HEK293 (cell line): ENCODE data around the gene TMEM72.

Source experiments
- BCL6B ChIP-seq: fragments of 450-650 bp; formaldehyde crosslinking; IDR thresholded peaks from 2 replicates; pipeline ENCODE4 v1.5.1; 2017; ENCODE audit warnings: missing biosample characterization, missing genetic modification characterization
- GLI4 ChIP-seq: fragments of 450-650 bp; formaldehyde crosslinking; IDR thresholded peaks from 2 replicates; pipeline ENCODE4 v1.5.1; 2016; ENCODE audit warnings: missing biosample characterization, missing genetic modification characterization
- GLIS2 ChIP-seq: fragments of 450-650 bp; formaldehyde crosslinking; IDR thresholded peaks from 2 replicates; pipeline ENCODE4 v1.5.1; 2016; ENCODE audit warnings: missing biosample characterization, missing genetic modification characterization
- HOXC10 ChIP-seq: sonication (generic); formaldehyde crosslinking; IDR thresholded peaks from 2 replicates; pipeline ENCODE4 v1.8.1; 2023; ENCODE audit warnings: mild to moderate bottlenecking, missing genetic modification reagents
- KLF16 ChIP-seq: fragments of 450-650 bp; formaldehyde crosslinking; IDR thresholded peaks from 2 replicates; pipeline ENCODE4 v1.5.1; 2017; ENCODE audit warnings: missing biosample characterization, missing genetic modification characterization
- OVOL3 ChIP-seq: fragments of 450-650 bp; formaldehyde crosslinking; IDR thresholded peaks from 2 replicates; pipeline ENCODE4 v1.5.1; 2016; ENCODE audit warnings: missing biosample characterization, missing genetic modification characterization
- PRDM1 ChIP-seq: fragments of 450-650 bp; formaldehyde crosslinking; IDR thresholded peaks from 2 replicates; pipeline ENCODE4; 2016; ENCODE audit warnings: missing biosample characterization, missing genetic modification characterization
- REPIN1 ChIP-seq: fragments of 450-650 bp; formaldehyde crosslinking; IDR thresholded peaks from 2 replicates; pipeline ENCODE4 v1.5.1; 2017; ENCODE audit warnings: missing biosample characterization, missing genetic modification characterization, low read depth
- SCRT2 ChIP-seq: fragments of 450-650 bp; formaldehyde crosslinking; IDR thresholded peaks from 2 replicates; pipeline ENCODE4 v1.5.1; 2016; ENCODE audit warnings: missing biosample characterization, missing genetic modification characterization
- SETDB1 ChIP-seq: IDR thresholded peaks from one replicate; pipeline ENCODE4 v1.6.1; 2017; ENCODE audit warnings: mild to moderate bottlenecking, low read length, moderate library complexity, mixed read lengths; ENCODE audit not compliant: insufficient read length
- SP2 ChIP-seq: fragments of 450-650 bp; formaldehyde crosslinking; IDR thresholded peaks from 2 replicates; pipeline ENCODE4 v1.5.1; 2016; ENCODE audit warnings: missing biosample characterization, missing genetic modification characterization
- ZBTB10 ChIP-seq: fragments of 450-650 bp; formaldehyde crosslinking; IDR thresholded peaks from 2 replicates; pipeline ENCODE4 v1.5.1; 2016; ENCODE audit warnings: missing biosample characterization, missing genetic modification characterization
- ZBTB21 ChIP-seq: fragments of 450-650 bp; formaldehyde crosslinking; IDR thresholded peaks from 2 replicates; pipeline ENCODE4 v1.5.1; 2017; ENCODE audit warnings: missing biosample characterization, missing genetic modification characterization
- ZBTB26 ChIP-seq: fragments of 450-650 bp; formaldehyde crosslinking; optimal IDR thresholded peaks from 2 replicates; pipeline ENCODE3; 2016; ENCODE audit warnings: missing biosample characterization, mild to moderate bottlenecking, missing genetic modification characterization
- ZFP41 ChIP-seq: fragments of 450-650 bp; formaldehyde crosslinking; IDR thresholded peaks from 2 replicates; pipeline ENCODE4 v1.5.1; 2016; ENCODE audit warnings: missing biosample characterization, missing genetic modification characterization, borderline replicate concordance
- ZIC2 ChIP-seq: fragments of 450-650 bp; formaldehyde crosslinking; IDR thresholded peaks from 2 replicates; pipeline ENCODE4 v1.5.1; 2016; ENCODE audit warnings: missing biosample characterization, missing genetic modification characterization
- ZNF10 ChIP-seq: fragments of 450-650 bp; formaldehyde crosslinking; IDR thresholded peaks from 2 replicates; pipeline ENCODE4 v1.5.1; 2017; ENCODE audit warnings: missing biosample characterization, missing genetic modification characterization
- ZNF112 ChIP-seq: fragments of 450-650 bp; formaldehyde crosslinking; IDR thresholded peaks from 2 replicates; pipeline ENCODE4 v1.5.0; 2017; ENCODE audit warnings: missing biosample characterization, missing genetic modification characterization
- ZNF169 ChIP-seq: fragments of 450-650 bp; formaldehyde crosslinking; IDR thresholded peaks from 2 replicates; pipeline ENCODE4 v1.5.1; 2016; ENCODE audit warnings: missing biosample characterization, missing genetic modification characterization
- ZNF174 ChIP-seq: fragments of 450-650 bp; formaldehyde crosslinking; IDR thresholded peaks from 2 replicates; pipeline ENCODE4 v1.5.0; 2017; ENCODE audit warnings: missing biosample characterization, mild to moderate bottlenecking, missing genetic modification characterization
- ZNF18 ChIP-seq: fragments of 450-650 bp; formaldehyde crosslinking; IDR thresholded peaks from 2 replicates; pipeline ENCODE4 v1.5.1; 2016; ENCODE audit warnings: missing biosample characterization, missing genetic modification characterization
- ZNF19 ChIP-seq: fragments of 450-650 bp; formaldehyde crosslinking; IDR thresholded peaks from 2 replicates; pipeline ENCODE4; 2016; ENCODE audit warnings: missing biosample characterization, missing genetic modification characterization, low read depth
- ZNF302 ChIP-seq: fragments of 450-650 bp; formaldehyde crosslinking; IDR thresholded peaks from 2 replicates; pipeline ENCODE4 v1.5.1; 2016; ENCODE audit warnings: missing biosample characterization, missing genetic modification characterization, low read depth
- ZNF311 ChIP-seq: fragments of 450-650 bp; formaldehyde crosslinking; IDR thresholded peaks from 2 replicates; pipeline ENCODE4 v1.5.1; 2017; ENCODE audit warnings: missing biosample characterization, missing genetic modification characterization, borderline replicate concordance
- ZNF350 ChIP-seq: fragments of 450-650 bp; formaldehyde crosslinking; IDR thresholded peaks from 2 replicates; pipeline ENCODE4 v1.5.0; 2017; ENCODE audit warnings: missing biosample characterization, mild to moderate bottlenecking, missing genetic modification characterization
- ZNF354C ChIP-seq: fragments of 450-650 bp; formaldehyde crosslinking; IDR thresholded peaks from 2 replicates; pipeline ENCODE4 v1.5.1; 2016; ENCODE audit warnings: missing biosample characterization, missing genetic modification characterization, low read depth, borderline replicate concordance
- ZNF37A ChIP-seq: fragments of 450-650 bp; IDR thresholded peaks from 2 replicates; pipeline ENCODE4 v1.5.1; 2018; ENCODE audit warnings: missing biosample characterization, missing genetic modification characterization
- ZNF473 ChIP-seq: fragments of 450-650 bp; formaldehyde crosslinking; IDR thresholded peaks from 2 replicates; pipeline ENCODE4 v1.5.1; 2017; ENCODE audit warnings: missing biosample characterization, missing genetic modification characterization
- ZNF530 ChIP-seq: fragments of 450-650 bp; formaldehyde crosslinking; IDR thresholded peaks from 2 replicates; pipeline ENCODE4 v1.5.1; 2016; ENCODE audit warnings: low read depth, missing biosample characterization, missing genetic modification characterization
- ZNF544 ChIP-seq: fragments of 450-650 bp; formaldehyde crosslinking; IDR thresholded peaks from 2 replicates; pipeline ENCODE4 v1.5.0; 2017; ENCODE audit warnings: missing biosample characterization, missing genetic modification characterization
- ZNF600 ChIP-seq: fragments of 450-650 bp; formaldehyde crosslinking; IDR thresholded peaks from 2 replicates; pipeline ENCODE4 v1.5.1; 2016; ENCODE audit warnings: missing biosample characterization, missing genetic modification characterization
- ZNF623 ChIP-seq: fragments of 450-650 bp; formaldehyde crosslinking; IDR thresholded peaks from 2 replicates; pipeline ENCODE4 v1.5.1; 2016; ENCODE audit warnings: missing biosample characterization, missing genetic modification characterization
- ZNF626 ChIP-seq: fragments of 450-650 bp; sonication (Bioruptor Pico); formaldehyde crosslinking; IDR thresholded peaks from 2 replicates; pipeline ENCODE4 v1.5.1; 2018; ENCODE audit warnings: missing biosample characterization, missing genetic modification characterization, inconsistent platforms
- ZNF654 ChIP-seq: fragments of 450-650 bp; formaldehyde crosslinking; IDR thresholded peaks from 2 replicates; pipeline ENCODE4 v1.5.1; 2016; ENCODE audit warnings: low read depth, missing biosample characterization, missing genetic modification characterization
- ZNF701 ChIP-seq: fragments of 450-650 bp; formaldehyde crosslinking; IDR thresholded peaks from 2 replicates; pipeline ENCODE4 v1.5.1; 2016; ENCODE audit warnings: missing biosample characterization, missing genetic modification characterization
- ZNF785 ChIP-seq: fragments of 450-650 bp; formaldehyde crosslinking; IDR thresholded peaks from 2 replicates; pipeline ENCODE4 v1.5.1; 2016; ENCODE audit warnings: missing biosample characterization, missing genetic modification characterization
- ZNF830 ChIP-seq: fragments of 450-650 bp; IDR thresholded peaks from 2 replicates; pipeline ENCODE4 v1.5.0; 2018; ENCODE audit warnings: missing biosample characterization, missing genetic modification characterization, low read depth, mild to moderate bottlenecking, moderate library complexity

TMEM72 gene

GRCh38 chr10:44959247-44960087 is 48.3 kb downstream of the TMEM72 start, which contains the start of gene RASSF4 (continued):
- TF ChIP-seq ZNF311 (tag by site-specific recombination) (no peak), ZNF350 (no peak), SCRT2 (tag by site-specific recombination) (peak; percentile 84), ZNF600 (tag by site-specific recombination) (peak; percentile 63), ZIC2 (tag by site-specific recombination) (peak; percentile 61), ZNF626 (tag by site-specific recombination) (no peak), GLIS2 (tag by site-specific recombination) (peak; percentile 82), ZNF18 (no peak), ZBTB26 (tag by site-specific recombination) (peak; percentile 77), ZNF830 (no peak), BCL6B (no peak), ZNF544 (tag by site-specific recombination) (no peak), ZNF302 (tag by site-specific recombination) (no peak), SETDB1 (no peak), GLI4 (tag by site-specific recombination) (no peak), SP2 (tag by site-specific recombination) (peak; percentile 88), ZNF37A (no peak), ZBTB21 (no peak), ZNF701 (tag by site-specific recombination) (no peak), ZNF785 (tag by site-specific recombination) (no peak), PRDM1 (tag by site-specific recombination) (no peak), ZNF112 (no peak), HOXC10 (no peak), ZBTB10 (tag by site-specific recombination) (peak; percentile 70; the same call in 1 of the 2 replicates), ZNF654 (tag by site-specific recombination) (no peak), ZNF169 (tag by site-specific recombination) (no peak), ZNF174 (tag by site-specific recombination) (no peak), REPIN1 (tag by site-specific recombination) (no peak), ZNF10 (tag by site-specific recombination) (no peak), KLF16 (no peak), ZNF623 (no peak), ZNF19 (tag by site-specific recombination) (no peak), ZNF473 (tag by site-specific recombination) (no peak), ZNF354C (tag by site-specific recombination) (no peak), OVOL3 (tag by site-specific recombination) (no peak), ZFP41 (tag by site-specific recombination) (no peak), ZNF530 (tag by site-specific recombination) (no peak)
- TF ChIP-seq, all 188 proteins: peak for 43
